Measurements from ENCODE around the gene AICDA.
"Not testable (repeated sequence)": the region's sequence is repeated elsewhere in the genome, so short reads cannot be mapped to it uniquely, and the experiment has no call there.

The AICDA gene

GRCh38 chr12:8612629-8613028, at the start of gene AICDA:
Gene AICDA, minus strand, starts transcription at chr12:8612859. Its CDS starts 92 bp downstream, at chr12:8612767.
- DNase-seq (ENCODE audit: low read depth), result no peak

GRCh38 chr12:8661751-8662150, 49.1 kb upstream of the AICDA start:
- no peak for DNase-seq (ENCODE audit: low read depth)

DNA sequence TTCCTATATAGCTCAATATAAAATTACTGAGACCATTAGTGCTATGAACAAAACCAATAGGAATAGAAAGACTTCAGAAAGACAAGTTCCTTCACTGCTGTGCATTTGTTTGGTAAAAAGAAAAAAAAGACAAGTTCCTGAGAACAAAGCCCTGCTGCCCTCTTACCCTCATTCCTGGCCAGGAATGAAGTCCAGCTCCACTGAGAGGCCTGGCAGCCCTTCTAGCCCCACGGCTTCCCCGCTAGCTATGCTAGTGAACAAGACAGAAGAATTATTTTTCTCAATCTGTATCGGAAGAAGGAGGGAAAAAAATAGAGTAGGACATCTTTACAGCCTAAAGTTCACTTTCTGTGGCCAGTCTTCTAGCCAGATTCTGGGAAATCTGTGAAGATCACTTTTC, 48.4 kb upstream of the AICDA start:
- no peak for DNase-seq (ENCODE audit: low read depth)

DNA sequence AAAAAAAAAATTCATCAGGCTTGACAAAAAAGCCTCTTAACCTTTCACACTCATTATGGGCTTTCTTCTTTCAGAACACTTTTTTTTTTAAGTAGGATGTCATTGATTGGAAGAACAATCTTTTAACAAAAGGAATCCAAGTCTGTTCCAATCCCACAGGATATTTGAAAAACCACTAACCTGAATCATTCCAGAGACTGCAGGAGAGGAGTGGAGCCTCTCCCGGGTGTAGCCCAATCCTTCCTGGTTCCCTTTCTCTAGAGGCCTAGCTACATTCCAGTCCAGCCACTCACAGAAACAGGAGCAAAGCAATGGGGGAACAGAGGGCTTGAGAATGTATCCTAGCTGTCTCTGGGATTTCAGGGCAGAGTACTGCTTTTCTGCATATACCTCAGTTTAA, 45.7 kb upstream of the AICDA start:
- no peak for DNase-seq (ENCODE audit: low read depth)

DNA sequence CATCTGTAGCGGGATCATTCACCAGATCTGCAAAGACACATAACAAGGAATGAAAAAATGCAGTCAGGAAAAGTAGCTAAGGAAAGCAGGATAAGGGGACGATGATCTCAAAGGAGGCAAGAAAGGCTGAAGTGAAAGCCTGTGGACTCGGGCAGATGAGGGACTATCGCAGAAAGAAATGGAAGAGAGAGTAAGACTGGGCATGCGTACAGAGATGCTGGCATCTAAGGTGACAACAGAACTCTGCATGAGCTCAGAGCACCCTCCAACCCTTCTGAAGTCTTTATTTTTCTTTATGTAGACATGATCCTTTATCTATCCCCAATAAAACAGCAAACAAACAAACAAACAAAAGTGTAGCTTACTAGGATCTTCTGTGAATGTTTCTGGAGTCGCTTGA, 42.8 kb upstream of the AICDA start:
- DNase-seq (ENCODE audit: low read depth), result no peak

- DNase-seq (ENCODE audit: low read depth), result no peak
These were observed 36.0 kb upstream of the AICDA start for GRCh38 chr12:8648576-8649205.

GRCh38 chr12:8647968-8648367, 35.3 kb upstream of the AICDA start:
- no peak for DNase-seq (ENCODE audit: low read depth)

GRCh38 chr12:8644345-8645248, 31.9 kb upstream of the AICDA start:
- DNase-seq (ENCODE audit: low read depth), result peak; percentile 29

GRCh38 chr12:8642775-8643174, 30.1 kb upstream of the AICDA start:
- no peak for DNase-seq (ENCODE audit: low read depth)

DNA sequence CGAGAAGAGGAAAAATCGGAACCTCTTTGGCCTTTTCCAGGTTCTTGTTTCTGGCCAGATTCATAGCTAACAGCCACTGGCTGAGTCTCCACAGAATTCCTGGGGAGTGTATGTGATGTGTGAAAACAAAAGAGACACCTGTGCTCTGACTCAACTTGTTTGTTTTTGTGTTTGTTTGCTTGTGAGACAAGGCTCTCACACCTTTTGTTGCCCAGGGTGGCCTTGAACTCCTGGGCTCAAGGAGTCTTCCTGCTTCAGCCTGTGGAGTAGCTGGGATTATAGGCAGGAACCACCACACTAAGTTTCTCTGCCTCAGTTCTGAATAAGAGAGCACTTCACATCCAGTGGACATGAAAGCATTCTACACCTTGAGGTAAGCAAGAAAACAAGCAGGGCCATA, 27.3 kb upstream of the AICDA start:
- DNase-seq (ENCODE audit: low read depth), result no peak

- DNase-seq (ENCODE audit: low read depth), result no peak
These were observed 26.3 kb upstream of the AICDA start for GRCh38 chr12:8638951-8639350.

- DNase-seq (ENCODE audit: low read depth), result no peak
These were observed 25.0 kb upstream of the AICDA start for GRCh38 chr12:8637666-8638065.

DNA sequence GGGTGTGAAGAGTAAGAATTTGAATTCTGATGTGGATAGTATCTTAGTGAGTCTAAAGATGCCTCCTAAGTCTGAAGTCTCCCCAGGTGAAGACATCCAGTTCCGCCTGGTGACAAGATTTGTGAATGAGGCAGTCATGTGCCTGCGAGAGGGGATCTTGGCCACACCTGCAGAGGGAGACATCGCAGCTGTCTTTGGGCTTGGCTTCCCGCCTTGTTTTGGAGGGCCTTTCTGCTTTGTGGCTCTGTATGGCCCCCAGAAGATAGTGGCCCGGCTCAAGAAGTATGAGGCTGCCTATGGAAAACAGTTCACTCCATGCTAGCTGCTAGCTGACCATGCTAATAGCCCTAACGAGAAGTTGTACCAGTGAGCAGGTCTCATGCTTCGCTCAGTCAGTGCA, 24.6 kb upstream of the AICDA start:
- no peak for DNase-seq (ENCODE audit: low read depth)

DNA sequence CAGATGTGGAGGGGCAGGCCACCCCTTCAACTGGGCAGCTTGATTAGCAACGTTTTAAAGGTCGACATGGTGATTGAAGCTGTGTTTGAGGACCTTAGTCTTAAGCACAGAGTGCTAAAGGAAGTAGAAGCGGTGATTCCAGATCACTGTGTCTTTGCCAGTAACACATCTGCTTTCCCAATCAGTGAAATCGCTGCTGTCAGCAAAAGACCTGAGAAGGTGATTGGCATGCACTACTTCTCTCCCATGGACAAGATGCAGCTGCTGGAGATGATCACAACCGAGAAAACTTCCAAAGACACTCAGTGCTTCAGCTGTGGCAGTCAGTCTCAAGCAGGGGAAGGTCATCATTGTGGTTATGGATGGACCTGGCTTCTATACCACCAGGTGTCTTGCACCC, 23.9 kb upstream of the AICDA start:
- DNase-seq (ENCODE audit: low read depth), result no peak

- DNase-seq (ENCODE audit: low read depth), result not testable (repeated sequence)
These were observed 23.3 kb upstream of the AICDA start for GRCh38 chr12:8636007-8636346.

- DNase-seq (ENCODE audit: low read depth), result not testable (repeated sequence)
These were observed 22.8 kb upstream of the AICDA start for GRCh38 chr12:8635342-8636006.

- no peak for DNase-seq (ENCODE audit: low read depth)
These were observed 17.5 kb upstream of the AICDA start for GRCh38 chr12:8630131-8630530.

DNA sequence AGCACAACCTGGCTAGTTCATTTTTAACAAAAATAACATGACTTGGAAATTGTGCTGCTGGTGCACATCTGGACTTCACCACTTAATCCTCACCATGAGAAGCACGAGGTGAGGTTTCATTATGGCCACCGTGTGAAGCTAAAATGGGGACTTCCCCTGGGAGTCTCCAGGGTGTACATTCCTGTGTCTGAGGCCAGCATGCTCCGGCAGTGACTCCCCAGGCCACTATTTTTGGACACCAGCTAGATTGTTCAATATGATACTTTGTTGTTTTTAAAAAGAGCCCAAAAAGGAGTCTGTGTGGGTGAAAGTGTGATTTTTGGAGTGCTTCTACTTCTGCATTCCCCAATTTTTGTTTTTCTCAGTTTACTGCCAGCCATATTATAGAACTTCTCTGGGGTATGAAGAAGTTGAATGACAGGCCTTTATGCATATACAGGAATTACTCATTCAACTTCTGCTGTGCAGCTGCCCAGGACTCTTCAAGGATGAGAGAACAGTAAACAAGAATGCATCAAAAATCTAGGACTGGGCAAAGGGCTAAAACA, 16.9 kb upstream of the AICDA start:
- no peak for DNase-seq (ENCODE audit: low read depth)

- no peak for DNase-seq (ENCODE audit: low read depth)
These were observed 16.1 kb upstream of the AICDA start for GRCh38 chr12:8628731-8629130.

DNA sequence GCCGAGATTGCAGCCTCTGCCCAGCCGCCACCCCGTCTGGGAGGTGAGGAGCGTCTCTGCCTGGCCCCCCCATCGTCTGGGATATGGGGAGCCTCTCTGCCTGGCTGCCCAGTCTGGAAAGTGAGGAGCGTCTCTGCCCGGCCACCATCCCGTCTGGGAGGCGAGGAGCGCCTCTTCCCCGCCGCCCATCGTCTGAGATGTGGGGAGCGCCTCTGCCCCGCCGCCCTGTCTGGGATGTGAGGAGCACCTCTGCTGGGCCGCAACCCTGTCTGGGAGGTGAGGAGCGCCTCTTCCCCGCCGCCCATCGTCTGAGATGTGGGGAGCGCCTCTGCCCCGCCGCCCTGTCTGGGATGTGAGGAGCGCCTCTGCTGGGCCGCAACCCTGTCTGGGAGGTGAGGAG, 12.1 kb upstream of the AICDA start:
- not testable (repeated sequence) for DNase-seq (ENCODE audit: low read depth)

GRCh38 chr12:8622646-8623045, 10.0 kb upstream of the AICDA start:
- DNase-seq (ENCODE audit: low read depth), result no peak

DNA sequence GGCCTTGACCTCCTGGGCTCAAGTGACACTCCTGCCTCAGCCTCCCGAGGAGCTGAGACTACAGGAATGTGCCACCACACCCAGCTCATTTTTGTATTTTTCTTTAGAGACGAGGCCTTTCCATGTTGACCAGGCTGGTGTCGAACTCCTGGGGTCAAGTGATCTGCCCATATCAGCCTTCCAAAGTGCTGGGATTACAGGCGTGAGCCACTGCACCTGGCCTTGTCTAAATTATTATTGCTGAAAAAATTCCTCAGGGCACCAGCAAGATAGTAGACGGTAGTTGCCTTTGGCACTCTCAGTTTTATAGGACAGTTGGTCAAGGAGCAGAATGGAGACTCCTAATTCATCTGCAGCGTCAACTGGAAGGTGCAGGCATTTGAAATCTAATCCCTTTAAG, 2.5 kb upstream of the AICDA start:
- DNase-seq (ENCODE audit: low read depth), result no peak

GRCh38 chr12:8613881-8614280, 1.2 kb upstream of the AICDA start:
- not testable (repeated sequence) for DNase-seq (ENCODE audit: low read depth)
